Transverse colon (tissue), 4 donors: ENCODE data around the gene MME. TPM values are rescaled to one million over a fixed set of nuclear protein-coding genes. Genes with fewer than 3 reads are reported as not detected.

Experiments used
- DNase-seq: peaks from one replicate; pipeline ENCODE4 v3.0.0-alpha.2; 2019
- H3K27ac ChIP-seq, 4 donors: fragments of 200-600 bp; sonication (generic); 2 replicates each; pipeline ENCODE4 v1.5.1; 2016 to 2018; ENCODE audit warnings: inconsistent platforms in 4 of 4
- H3K27me3 ChIP-seq: fragments of 200-600 bp; sonication (generic); 2 replicates; pipeline ENCODE4 v1.5.1; 2017; ENCODE audit warnings: inconsistent platforms
- H3K36me3 ChIP-seq, 4 donors: fragments of 200-600 bp; sonication (generic); 2 replicates each; pipeline ENCODE4 v1.5.1; 2017 to 2019; ENCODE audit warnings: inconsistent platforms in 4 of 4
- H3K4me1 ChIP-seq, 4 donors: fragments of 200-600 bp; sonication (generic); 2 replicates each; pipeline ENCODE4 v1.5.1; 2017 to 2020; ENCODE audit warnings: inconsistent platforms in 4 of 4
- H3K4me3 ChIP-seq, 4 donors: fragments of 200-600 bp; sonication (generic); 1 replicate in 1 of 4; 2 replicates in 3 of 4; pipeline versions ENCODE4 v1.5.1 to v1.6.1; 2017 to 2019; ENCODE audit warnings: inconsistent platforms in 4 of 4
- H3K9me3 ChIP-seq, 2 donors: fragments of 200-600 bp; sonication (generic); 2 replicates each; pipeline ENCODE4 v1.5.1; 2017 to 2019; ENCODE audit warnings: inconsistent platforms in 2 of 2
- CTCF ChIP-seq, 5 experiments: fragments of 200-600 bp in 3 of 5; fragments of 450-650 bp in 2 of 5; sonication (generic) in 3 of 5; IDR thresholded peaks; 1 replicate in 2 of 5; 2 replicates in 3 of 5; pipeline ENCODE4 v1.5.1; 2016 to 2017; ENCODE audit warnings: antibody characterized with exemption in 5 of 5, inconsistent platforms in 3 of 5, mild to moderate bottlenecking in 2 of 5, moderate library complexity in 1 of 5
- EP300 ChIP-seq: sonication (generic); formaldehyde crosslinking; IDR thresholded peaks from one replicate; pipeline ENCODE4 v1.6.1; 2017; ENCODE audit warnings: antibody characterized with exemption, low read depth
- POLR2AphosphoS5 ChIP-seq, 3 donors: sonication (generic); formaldehyde crosslinking; IDR thresholded peaks; one replicate each; pipeline ENCODE4 v1.6.1; 2016; ENCODE audit warnings: antibody characterized with exemption in 3 of 3
- WGBS, 2 donors: methylation state at CpG; one replicate each; pipeline ENCODE4 v1.1.5; 2018; ENCODE audit warnings: low coverage in 1 of 2; 5-methylcytosine and 5-hydroxymethylcytosine counted together
- in situ Hi-C, 4 donors: fragments of 200-750 bp; cut with MboI; loops; one replicate each; pipeline versions ENCODE4 v1.15.0 to v1.15.1; 2017; ENCODE audit warnings: low sequenced_read_pairs in 3 of 4, low pct_ligation_motif_present in 1 of 4, low pct_unique_long_range_greater_than_20kb in 1 of 4
- intact Hi-C: fragments of 100-400 bp; cut with DNase I; formaldehyde crosslinking; loops from one replicate; pipeline ENCODE4 v1.15.1; 2023; ENCODE audit warnings: low total_unique reads
- total RNA-seq, 4 donors: library from RNA; depleted of rRNA; stranded (reverse); fragments of >200 nt; gene quantifications; one replicate each; pipeline ENCODE4 v1.1.0, GENCODE V29; 2016

The MME gene
- total RNA-seq, 4 donors from 2014 or later: 0.82 to 1.1 (median 0.95) TPM; not detected in 1

DNA sequence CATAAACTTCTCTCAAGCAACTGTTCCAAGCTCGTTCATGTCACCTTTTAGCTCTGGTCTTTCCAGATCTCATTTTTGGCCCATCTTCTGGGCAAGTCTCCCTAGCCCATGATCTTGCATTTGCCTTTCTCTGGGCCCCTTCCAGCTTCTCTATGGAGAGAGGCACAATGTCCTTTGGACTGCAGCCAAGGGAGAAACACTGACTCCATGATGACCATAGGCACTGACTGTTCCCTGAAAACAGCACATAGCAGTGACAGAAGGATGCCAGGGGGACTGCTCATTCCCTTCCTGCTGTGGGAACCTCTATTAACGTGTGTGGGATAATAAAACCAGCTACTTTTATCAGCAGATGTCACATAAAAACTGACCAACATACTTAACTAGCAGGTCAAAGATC lies 153.1 kb downstream of the MME start:
- in situ Hi-C loops (no loop called here), intact Hi-C loops (no loop called here)
- peak overlapping the region; percentile 12 to 58 (median 24) for H3K27ac ChIP-seq
- WGBS, 2 donors: 22 to 49% methylated on average over 2 of the region's 2 CpGs
- H3K4me1 ChIP-seq: peaks cover 0 to 4% (median 0%) of the 10 kb centered on the region in 4 donors
- H3K9me3 ChIP-seq: no peaks in the 10 kb centered on the region
- H3K4me3 ChIP-seq: no peak overlapping the region
- TF ChIP-seq POLR2AphosphoS5 (IDR thresholded peaks at IDR 0.05) (peak; percentile 22 to 47 (median 32)), CTCF (IDR thresholded peaks at IDR 0.05) (no peak), EP300 (peak; percentile 17)
- H3K36me3 ChIP-seq: no peaks in the 10 kb centered on the region
- no peaks in the 10 kb centered on the region for H3K27me3 ChIP-seq
- DNase-seq: peak; percentile 8

Other genes with a start within 250 kb of the MME start
- 1 to 10 TPM in 1 of 4 donors, not detected in 3; 2.5 TPM for gene STRIT1, start 213.4 kb downstream of the MME start, total RNA-seq